HepG2 (cell line): ENCODE data around the gene RAB15. TPM values are rescaled to one million over a fixed set of nuclear protein-coding genes. Genes with fewer than 3 reads are reported as not detected.

Experiments used
- ATF2 ChIP-seq: sonication (generic); formaldehyde crosslinking; IDR thresholded peaks from 2 replicates; pipeline ENCODE4 v1.4.0; 2020; ENCODE audit warnings: missing genetic modification reagents
- BRCA1 ChIP-seq: sonication (generic); formaldehyde crosslinking; IDR thresholded peaks from 2 replicates; pipeline ENCODE4 v1.4.0; 2020; ENCODE audit warnings: missing genetic modification reagents
- DZIP1 ChIP-seq: sonication (generic); formaldehyde crosslinking; IDR thresholded peaks from 2 replicates; pipeline ENCODE4 v1.5.0; 2020; ENCODE audit warnings: mild to moderate bottlenecking, missing genetic modification reagents
- KLF16 ChIP-seq, 2 experiments: sonication (generic) in 1 of 2; formaldehyde crosslinking in 1 of 2; IDR thresholded peaks; 2 replicates each; pipeline versions ENCODE4 v1.6.1 to v1.8.0; 2016 to 2023; ENCODE audit warnings: missing genetic modification reagents in 2 of 2, missing compliant biosample characterization in 1 of 2
- MTA1 ChIP-seq: sonication (generic); formaldehyde crosslinking; IDR thresholded peaks from 2 replicates; pipeline ENCODE4 v1.4.0; 2020; ENCODE audit warnings: missing genetic modification reagents, mild to moderate bottlenecking, borderline replicate concordance
- SMAD3 ChIP-seq: sonication (generic); formaldehyde crosslinking; IDR thresholded peaks from 2 replicates; pipeline ENCODE4 v1.4.0; 2020; ENCODE audit warnings: missing genetic modification reagents
- SMYD3 ChIP-seq: sonication (generic); formaldehyde crosslinking; IDR thresholded peaks from 2 replicates; pipeline ENCODE4 v1.8.1; 2023; ENCODE audit warnings: mild to moderate bottlenecking, missing genetic modification reagents
- U2AF1 ChIP-seq: fragments of 200-400 bp; formaldehyde crosslinking; optimal IDR thresholded peaks from 2 replicates; pipeline ENCODE3; 2017; ENCODE audit warnings: mild to moderate bottlenecking, low read depth, low read length
- YEATS4 ChIP-seq: sonication (generic); formaldehyde crosslinking; IDR thresholded peaks from 2 replicates; pipeline ENCODE4 v1.4.0; 2020; ENCODE audit warnings: missing genetic modification reagents, borderline replicate concordance
- ZBTB10 ChIP-seq: sonication (generic); formaldehyde crosslinking; IDR thresholded peaks from 2 replicates; pipeline ENCODE4 v1.4.0; 2020; ENCODE audit warnings: missing genetic modification reagents, borderline replicate concordance
- ZFX ChIP-seq: sonication (generic); formaldehyde crosslinking; IDR thresholded peaks from 2 replicates; pipeline ENCODE4 v1.4.0; 2020; ENCODE audit warnings: mild to moderate bottlenecking, low read depth, missing genetic modification reagents, moderate library complexity
- ZNF230 ChIP-seq: sonication (generic); formaldehyde crosslinking; IDR thresholded peaks from 2 replicates; pipeline ENCODE4 v1.4.0; 2020; ENCODE audit warnings: mild to moderate bottlenecking, missing genetic modification reagents
- ZNF281 ChIP-seq: sonication (generic); formaldehyde crosslinking; IDR thresholded peaks from 2 replicates; pipeline ENCODE4 v1.4.0; 2020; ENCODE audit warnings: missing genetic modification reagents, borderline replicate concordance
- ZNF547 ChIP-seq: sonication (generic); formaldehyde crosslinking; IDR thresholded peaks from 2 replicates; pipeline ENCODE4 v1.5.1; 2020; ENCODE audit warnings: mild to moderate bottlenecking, missing genetic modification reagents
- ZNF562 ChIP-seq: sonication (generic); formaldehyde crosslinking; IDR thresholded peaks from 2 replicates; pipeline ENCODE4 v1.8.0; 2022; ENCODE audit warnings: missing genetic modification reagents, borderline replicate concordance
- polyA plus RNA-seq, 8 experiments: library from polyadenylated mRNA; depleted of rRNA in 3 of 8; stranded (reverse) in 7 of 8; unstranded in 1 of 8; fragments of >200 nt; fragmentation: Illumina TruSeq in 4 of 8; extraction: Trizol in 4 of 8; gene quantifications; 2 replicates each; pipeline versions ENCODE4 v1.2.1 to v1.2.3, GENCODE V29; 2011 to 2016; ENCODE audit warnings: low read depth in 4 of 8, missing spikeins in 1 of 8, mixed read lengths in 1 of 8; ENCODE audit not compliant: insufficient read depth in 1 of 8
- total RNA-seq, 5 experiments: library from RNA; depleted of rRNA; stranded (reverse); fragments of >200 nt; fragmentation: Illumina TruSeq; extraction: Trizol; gene quantifications; 2 replicates each; pipeline ENCODE4 v1.2.3, GENCODE V29; 2016; ENCODE audit warnings: low read depth in 1 of 5

The RAB15 gene
- total and polyA plus RNA-seq, 2 of the 13 experiments (the other 11 are each of a cell fraction or from before 2014, with no cell fraction given), result 7.4 to 18.5 TPM

GRCh38 chr14:64947710-64948611, 24.2 kb downstream of the RAB15 start (continued):
- 0 out of 2 replicates have a peak, but pooled peaks have one; percentile 44 for TF ChIP-seq DZIP1 (CRISPR knock-in tag)
- no peak for TF ChIP-seq ZNF230 (CRISPR knock-in tag)
- TF ChIP-seq ZNF547 (CRISPR knock-in tag), result no peak
- no peak for TF ChIP-seq ZNF562 (CRISPR knock-in tag)
- no peak for TF ChIP-seq U2AF1
- TF ChIP-seq YEATS4 (CRISPR knock-in tag), result 0 out of 2 replicates have a peak, but pooled peaks have one; percentile 32
- no peak for TF ChIP-seq ATF2 (CRISPR knock-in tag)
- TF ChIP-seq SMYD3 (CRISPR knock-in tag), result no peak
- no peak for TF ChIP-seq BRCA1 (CRISPR knock-in tag)
- TF ChIP-seq MTA1 (CRISPR knock-in tag), result no peak; the same call in 1 of the 2 replicates
- no peak for TF ChIP-seq ZNF281 (CRISPR knock-in tag)
- no peak for TF ChIP-seq KLF16 (CRISPR knock-in tag; IDR thresholded peaks at IDR 0.05)
- peak; percentile 72 for TF ChIP-seq ZFX (CRISPR knock-in tag)
- TF ChIP-seq SMAD3 (CRISPR knock-in tag), result no peak
- no peak for TF ChIP-seq ZBTB10
